ENCODE data around the gene DOC2A. TPM values are rescaled to one million over a fixed set of nuclear protein-coding genes. Genes with fewer than 3 reads are reported as not detected.

DOC2A gene
- 2.7 TPM for total RNA-seq

DNA sequence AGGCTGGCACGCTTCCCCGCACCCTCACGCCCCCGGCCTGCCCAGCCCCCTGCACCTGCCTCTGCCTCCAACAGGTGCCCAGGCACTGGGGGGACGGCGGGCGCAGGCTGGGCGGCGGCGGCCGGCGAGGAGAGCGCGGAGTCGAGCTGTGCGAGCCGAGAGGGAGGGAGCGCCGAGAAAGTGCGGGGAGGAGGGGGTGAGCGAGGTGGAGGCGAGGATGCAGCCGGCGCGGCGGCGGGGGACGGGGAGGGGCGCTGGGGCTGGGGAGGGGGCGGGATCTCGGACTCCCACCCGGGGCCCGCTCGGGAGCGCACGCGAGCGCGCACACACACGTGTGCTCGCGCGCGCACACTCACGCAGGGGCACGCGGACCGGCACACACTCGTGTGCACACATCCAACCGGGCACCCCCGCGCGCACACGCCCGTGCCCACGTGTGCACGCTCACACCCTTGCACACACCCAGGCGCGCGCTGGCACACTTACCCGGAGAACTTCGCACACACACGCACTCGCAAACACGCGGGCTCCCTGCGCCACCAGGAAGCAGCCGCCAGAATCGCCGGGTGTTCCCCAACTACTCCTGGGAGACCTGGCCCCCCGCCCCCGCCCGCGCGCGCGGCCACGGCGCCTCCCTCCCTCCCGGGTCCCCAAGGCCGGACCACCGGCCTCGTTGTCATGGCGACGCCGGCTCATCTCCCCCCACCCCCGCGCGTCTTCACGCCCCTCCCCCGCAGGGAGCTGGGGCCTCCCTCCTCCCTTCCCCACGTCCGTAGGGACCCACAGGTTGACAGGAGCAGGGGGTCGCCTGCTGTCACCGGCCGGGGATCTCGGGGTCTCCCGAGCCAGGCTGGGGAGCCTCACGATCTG lies at the start of gene DOC2A:
DOC2A (minus strand) TSS at position 184 of the 870 bp plus-strand sequence. CDS start 805 bp downstream, outside the sequence.

DNA sequence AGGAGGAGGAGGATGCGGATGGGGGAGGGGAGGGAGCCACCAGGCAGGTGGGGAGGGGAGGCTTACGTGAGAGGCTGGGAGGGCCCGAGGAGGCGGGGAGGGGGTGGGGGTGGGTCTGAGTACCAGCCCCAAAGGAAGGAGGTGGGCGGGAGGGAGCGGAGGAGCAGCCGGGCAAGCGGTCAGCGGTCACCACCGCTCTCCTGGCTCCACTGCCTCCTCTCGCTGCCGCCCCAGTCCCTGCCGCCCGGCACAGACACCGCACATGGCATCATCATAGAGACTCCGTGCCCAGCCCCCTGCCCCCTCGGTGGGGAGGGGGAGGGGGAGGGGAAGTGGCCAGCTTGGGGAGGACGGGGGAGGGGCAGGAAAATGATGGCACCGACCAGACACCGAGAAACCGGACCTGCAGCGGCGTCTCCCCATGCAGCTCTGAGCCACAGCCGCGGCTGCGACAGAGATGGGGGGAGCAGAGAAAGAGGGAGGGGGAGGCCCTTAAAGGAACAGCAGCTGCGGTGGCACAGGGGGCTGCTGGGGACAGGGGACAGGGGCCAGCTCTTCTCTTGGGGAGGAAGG lies 20.1 kb upstream of the DOC2A start, which contains the start of gene TLCD3B:
TLCD3B (minus strand) TSS at position 431 of the 573 bp plus-strand sequence. CDS start 744 bp downstream, outside the sequence.

DNA sequence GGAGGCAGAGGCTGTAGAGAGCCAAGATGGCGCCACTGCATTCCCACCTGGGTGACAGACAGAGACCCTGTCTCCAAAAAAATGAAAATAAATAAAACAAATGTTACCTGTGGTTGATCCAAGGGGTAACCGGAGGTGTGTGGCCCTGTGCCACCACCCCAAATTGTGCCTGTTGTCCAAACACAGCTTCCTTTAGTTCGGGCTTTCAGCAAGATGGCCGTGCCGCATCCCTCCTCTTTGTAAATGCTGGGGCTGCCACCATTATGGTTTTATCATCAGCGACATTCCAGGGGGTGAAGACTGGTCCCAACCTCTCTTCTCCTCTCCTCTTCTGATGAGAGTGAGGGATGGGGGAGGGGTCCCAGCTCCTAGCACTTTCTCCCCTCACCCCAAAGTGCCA lies 12.1 kb upstream of the DOC2A start, which contains the start of gene C16orf92:
C16orf92 (plus strand) TSS at position 312 of the 400 bp plus-strand sequence. CDS start 143 bp downstream, outside the sequence.

DNA sequence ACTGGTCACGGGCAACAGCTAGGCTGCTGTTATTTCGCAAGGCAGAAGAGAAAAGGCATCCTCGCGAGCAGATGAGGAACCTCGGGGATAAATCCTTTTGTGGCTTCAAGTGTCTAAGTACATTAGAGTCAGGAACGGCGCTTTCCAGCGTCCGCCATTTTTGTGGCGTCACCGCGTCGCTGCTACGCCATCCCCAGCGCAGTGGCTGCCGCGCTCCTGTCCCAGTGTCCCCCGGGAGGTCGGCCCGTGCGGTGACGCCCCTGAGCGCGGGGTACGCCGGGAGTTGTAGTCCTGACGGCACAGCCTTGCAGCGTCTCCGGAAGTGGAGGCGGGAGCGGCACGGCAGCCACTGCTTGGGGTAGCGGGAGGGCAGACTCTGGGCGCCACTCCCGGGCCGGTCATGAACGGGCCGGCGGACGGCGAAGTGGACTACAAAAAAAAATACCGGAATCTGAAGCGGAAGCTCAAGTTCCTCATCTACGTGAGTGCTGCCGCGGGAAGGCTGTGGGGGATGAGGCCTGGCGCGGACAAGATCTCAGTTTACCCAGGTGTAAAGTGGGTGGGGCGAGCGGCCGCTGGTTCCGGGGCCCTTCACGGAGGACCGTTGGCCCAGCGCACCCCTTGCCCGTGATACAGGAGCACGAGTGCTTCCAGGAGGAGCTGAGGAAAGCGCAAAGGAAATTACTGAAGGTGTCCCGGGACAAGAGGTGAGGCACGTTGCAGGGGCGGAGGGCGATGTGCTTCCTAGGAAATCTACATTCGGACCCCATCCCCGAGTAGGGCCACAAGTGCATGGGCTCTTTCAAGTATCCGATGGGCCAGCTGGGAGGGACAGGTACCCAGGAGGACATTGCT lies 14.7 kb downstream of the DOC2A start, which contains the start of gene INO80E:
INO80E (plus strand) TSS at position 331 of the 855 bp plus-strand sequence; CDS start at position 401, 70 bp downstream.

DNA sequence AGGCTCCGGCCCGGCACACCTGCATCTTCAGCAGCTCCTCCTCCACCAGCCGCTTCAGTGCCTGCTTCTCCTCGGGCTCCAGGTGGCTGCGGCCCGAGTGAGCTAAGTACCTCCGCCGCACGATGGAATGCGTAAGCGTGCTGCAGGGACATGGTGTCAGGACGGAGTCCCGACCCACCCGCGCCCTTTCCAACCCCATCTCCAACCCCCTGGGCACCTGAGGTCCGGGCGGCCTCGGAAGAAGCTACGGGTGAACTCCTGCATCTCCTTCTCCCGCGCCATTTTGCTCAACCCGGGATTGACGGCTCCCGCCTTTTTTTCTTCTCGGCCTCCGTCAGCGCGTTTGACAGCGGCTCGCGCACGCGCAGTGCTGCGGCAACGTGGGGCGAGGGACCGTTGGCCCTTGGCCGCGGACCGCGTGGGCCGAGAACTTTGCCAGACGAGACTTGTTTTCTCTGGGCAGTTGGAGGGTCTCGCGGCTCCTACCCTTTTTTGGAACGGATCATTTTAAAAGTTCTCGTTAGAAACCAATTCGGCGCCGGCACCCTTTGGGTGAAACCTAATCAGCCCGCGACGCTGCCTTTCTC lies 15.4 kb downstream of the DOC2A start, which contains the start of gene HIRIP3:
HIRIP3 (minus strand) TSS at position 294 of the 587 bp plus-strand sequence; CDS start at position 282, 12 bp downstream.

DNA sequence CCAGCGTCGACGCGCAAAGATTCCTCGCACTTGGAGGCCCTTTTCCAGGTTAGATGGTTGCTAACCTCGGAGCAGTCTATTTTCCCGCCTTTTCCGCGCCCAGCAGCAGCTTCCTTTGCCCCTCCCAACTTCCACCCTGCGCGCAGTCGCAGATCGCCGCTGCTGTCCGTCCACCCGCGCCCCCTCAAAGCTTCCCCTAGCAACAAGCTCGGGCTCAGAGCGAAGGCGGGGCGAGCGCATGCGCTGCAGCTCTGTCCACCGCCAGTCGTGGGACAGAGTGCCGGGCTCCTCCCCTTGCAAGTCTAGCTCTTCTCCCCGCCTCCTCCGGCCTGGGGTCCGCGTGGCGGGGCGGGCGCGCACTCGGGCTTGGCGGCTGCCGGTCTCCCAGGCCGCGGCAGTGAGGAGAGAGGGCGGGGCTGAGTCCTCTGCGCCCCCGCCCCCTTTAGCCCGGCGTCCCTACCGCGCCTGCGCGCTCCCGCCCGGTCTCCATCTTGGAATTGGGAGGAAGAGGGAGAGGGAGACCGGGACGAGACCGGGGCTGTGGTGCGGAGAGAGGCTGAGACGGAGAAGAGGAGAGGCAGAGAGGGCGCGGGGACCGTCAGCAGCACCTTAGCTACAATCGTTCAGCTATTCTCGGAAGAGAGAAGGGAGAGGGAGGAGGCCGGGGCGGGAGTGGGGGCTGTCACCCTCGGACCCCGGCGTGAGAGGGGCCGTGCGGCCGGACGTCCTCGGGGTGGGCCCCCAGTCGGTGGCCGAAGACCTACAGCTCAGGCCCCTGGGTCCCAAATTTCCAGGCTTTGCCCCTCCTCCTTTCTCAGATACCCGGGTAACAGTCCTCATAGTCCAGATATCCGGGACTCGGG lies 37.2 kb downstream of the DOC2A start, which contains the start of gene TAOK2:
TAOK2 (plus strand) TSS at position 485 of the 863 bp plus-strand sequence. CDS start 3,905 bp downstream, outside the sequence.

DNA sequence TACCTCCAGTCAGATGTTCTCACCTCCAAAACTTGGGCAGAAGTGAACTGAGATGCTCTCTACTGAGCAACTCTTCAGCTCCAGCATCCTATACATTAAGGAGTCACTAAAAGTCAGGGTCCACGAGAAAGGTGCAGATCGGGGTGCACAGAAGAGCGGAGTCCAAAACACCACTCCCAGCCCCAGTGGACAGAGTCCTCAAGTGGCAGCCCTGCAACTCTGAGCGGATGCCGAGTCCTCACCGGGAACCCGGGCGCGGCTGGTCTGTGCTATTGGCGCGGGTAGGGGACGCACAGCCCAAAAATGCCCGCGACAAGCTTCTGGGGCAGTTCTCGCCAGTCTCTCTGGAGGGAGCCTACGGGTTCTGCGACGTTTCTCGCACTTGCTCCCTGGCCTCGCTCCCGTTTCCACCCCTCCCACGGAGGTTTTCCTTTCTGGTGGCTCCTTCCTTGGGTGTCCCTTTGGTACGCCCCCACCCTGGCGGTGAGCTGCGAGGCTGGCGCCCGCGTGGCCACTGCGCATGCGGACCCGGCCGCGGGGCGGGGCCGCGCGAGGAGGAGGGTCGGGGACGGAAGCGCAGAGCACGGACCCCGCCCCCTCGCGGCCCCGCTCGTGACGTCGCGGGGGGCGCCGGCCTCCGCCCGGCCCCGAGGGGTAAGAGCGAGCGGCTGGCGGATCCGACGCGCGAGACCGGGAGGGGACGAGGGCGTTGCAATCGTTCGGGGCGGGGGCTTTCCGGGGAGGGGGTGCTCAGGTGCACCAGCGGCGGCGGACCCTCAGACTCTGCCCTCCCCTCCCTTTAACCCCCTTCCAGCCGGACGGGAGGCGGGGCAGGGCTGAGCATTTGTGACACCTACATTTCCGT lies 49.1 kb downstream of the DOC2A start, which contains the start of gene TMEM219:
TMEM219 (plus strand) TSS at position 601 of the 865 bp plus-strand sequence. CDS start 1,065 bp downstream, outside the sequence.

Other genes starting within 250 kb of the DOC2A start
- gene ZG16, start 232.8 kb downstream of the DOC2A start, total RNA-seq, result not detected
- gene KIF22, start 220.3 kb downstream of the DOC2A start, total RNA-seq, result 42.3 TPM
- 112 TPM for gene MAZ, start 204.5 kb downstream of the DOC2A start, total RNA-seq
- gene PRRT2, start 198.8 kb downstream of the DOC2A start, total RNA-seq, result 32.2 TPM
- gene PAGR1, start 194.9 kb downstream of the DOC2A start, total RNA-seq, result 62.8 TPM
- 24.2 TPM for gene MVP, start 190.6 kb downstream of the DOC2A start, total RNA-seq
- 85.7 TPM for gene CDIPT, start 147.8 kb downstream of the DOC2A start, total RNA-seq
- gene SEZ6L2, start 111.5 kb downstream of the DOC2A start, total RNA-seq, result 37.9 TPM
- 4.8 TPM for gene ASPHD1, start 110.5 kb downstream of the DOC2A start, total RNA-seq
- gene KCTD13, start 84.8 kb downstream of the DOC2A start, total RNA-seq, result 29.2 TPM
- 30.3 TPM for gene TMEM219, start 48.9 kb downstream of the DOC2A start, total RNA-seq
- 56.0 TPM for gene TAOK2, start 37.2 kb downstream of the DOC2A start, total RNA-seq
- 23.4 TPM for gene HIRIP3, start 15.4 kb downstream of the DOC2A start, total RNA-seq
- 72.5 TPM for gene INO80E, start 14.8 kb downstream of the DOC2A start, total RNA-seq
- not detected for gene C16orf92, start 12.2 kb upstream of the DOC2A start, total RNA-seq
- 39.7 TPM for gene TLCD3B, start 20.2 kb upstream of the DOC2A start, total RNA-seq
- 426 TPM for gene ALDOA, start 54.7 kb upstream of the DOC2A start, total RNA-seq
- 70.4 TPM for gene PPP4C, start 65.0 kb upstream of the DOC2A start, total RNA-seq
- 0.66 TPM for gene TBX6, start 80.9 kb upstream of the DOC2A start, total RNA-seq
- 45.2 TPM for gene YPEL3, start 85.2 kb upstream of the DOC2A start, total RNA-seq
- 2.1 TPM for gene GDPD3, start 102.5 kb upstream of the DOC2A start, total RNA-seq
- 31.3 TPM for gene MAPK3, start 112.2 kb upstream of the DOC2A start, total RNA-seq
- 13.0 TPM for gene CORO1A, start 172.6 kb upstream of the DOC2A start, total RNA-seq
- gene BOLA2B, start 182.6 kb upstream of the DOC2A start, total RNA-seq, result 50.9 TPM
- 11.5 TPM for gene SLX1A, start 182.8 kb upstream of the DOC2A start, total RNA-seq
- 10.4 TPM for gene SULT1A3, start 188.2 kb upstream of the DOC2A start, total RNA-seq
- not detected for gene NPIPB13, start 237.5 kb upstream of the DOC2A start, total RNA-seq